WI38 (cell line): ENCODE results near the gene C9orf78.

Experiments used
- H3K4me3 ChIP-seq: 2 replicates; pipeline ENCODE4 v1.5.1; 2011; ENCODE audit warnings: low read depth, mild to moderate bottlenecking, control low read depth, low read length
- TF ChIP-seq, protein P1 (sequence below): IDR thresholded peaks from 2 replicates; pipeline ENCODE4 v1.5.1; 2012; ENCODE audit warnings: low read depth, mild to moderate bottlenecking, control low read depth, low read length

Gene C9orf78

DNA sequence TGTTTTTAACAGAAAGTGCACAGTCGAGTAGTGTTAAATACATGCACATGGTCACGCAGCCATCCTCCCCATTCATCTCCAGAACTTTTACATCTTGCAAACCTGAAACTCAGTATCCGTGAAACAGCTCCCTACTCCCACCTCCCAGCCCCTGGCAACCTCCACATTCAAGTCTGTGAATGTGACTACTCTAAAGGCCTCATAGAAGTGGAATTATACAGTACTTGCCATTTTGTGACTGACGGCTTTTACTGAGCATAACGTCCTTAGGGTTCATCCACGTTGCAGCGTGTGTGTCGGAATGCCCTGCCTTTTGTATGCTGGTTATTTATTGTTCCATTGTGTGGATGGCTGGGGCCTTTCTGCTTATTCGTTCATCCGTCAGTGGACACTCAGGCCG lies 36.0 kb upstream of the C9orf78 start:
- TF ChIP-seq, protein P1, sequence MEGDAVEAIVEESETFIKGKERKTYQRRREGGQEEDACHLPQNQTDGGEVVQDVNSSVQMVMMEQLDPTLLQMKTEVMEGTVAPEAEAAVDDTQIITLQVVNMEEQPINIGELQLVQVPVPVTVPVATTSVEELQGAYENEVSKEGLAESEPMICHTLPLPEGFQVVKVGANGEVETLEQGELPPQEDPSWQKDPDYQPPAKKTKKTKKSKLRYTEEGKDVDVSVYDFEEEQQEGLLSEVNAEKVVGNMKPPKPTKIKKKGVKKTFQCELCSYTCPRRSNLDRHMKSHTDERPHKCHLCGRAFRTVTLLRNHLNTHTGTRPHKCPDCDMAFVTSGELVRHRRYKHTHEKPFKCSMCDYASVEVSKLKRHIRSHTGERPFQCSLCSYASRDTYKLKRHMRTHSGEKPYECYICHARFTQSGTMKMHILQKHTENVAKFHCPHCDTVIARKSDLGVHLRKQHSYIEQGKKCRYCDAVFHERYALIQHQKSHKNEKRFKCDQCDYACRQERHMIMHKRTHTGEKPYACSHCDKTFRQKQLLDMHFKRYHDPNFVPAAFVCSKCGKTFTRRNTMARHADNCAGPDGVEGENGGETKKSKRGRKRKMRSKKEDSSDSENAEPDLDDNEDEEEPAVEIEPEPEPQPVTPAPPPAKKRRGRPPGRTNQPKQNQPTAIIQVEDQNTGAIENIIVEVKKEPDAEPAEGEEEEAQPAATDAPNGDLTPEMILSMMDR: no peak
- H3K4me3 ChIP-seq: no peak overlapping the region

DNA sequence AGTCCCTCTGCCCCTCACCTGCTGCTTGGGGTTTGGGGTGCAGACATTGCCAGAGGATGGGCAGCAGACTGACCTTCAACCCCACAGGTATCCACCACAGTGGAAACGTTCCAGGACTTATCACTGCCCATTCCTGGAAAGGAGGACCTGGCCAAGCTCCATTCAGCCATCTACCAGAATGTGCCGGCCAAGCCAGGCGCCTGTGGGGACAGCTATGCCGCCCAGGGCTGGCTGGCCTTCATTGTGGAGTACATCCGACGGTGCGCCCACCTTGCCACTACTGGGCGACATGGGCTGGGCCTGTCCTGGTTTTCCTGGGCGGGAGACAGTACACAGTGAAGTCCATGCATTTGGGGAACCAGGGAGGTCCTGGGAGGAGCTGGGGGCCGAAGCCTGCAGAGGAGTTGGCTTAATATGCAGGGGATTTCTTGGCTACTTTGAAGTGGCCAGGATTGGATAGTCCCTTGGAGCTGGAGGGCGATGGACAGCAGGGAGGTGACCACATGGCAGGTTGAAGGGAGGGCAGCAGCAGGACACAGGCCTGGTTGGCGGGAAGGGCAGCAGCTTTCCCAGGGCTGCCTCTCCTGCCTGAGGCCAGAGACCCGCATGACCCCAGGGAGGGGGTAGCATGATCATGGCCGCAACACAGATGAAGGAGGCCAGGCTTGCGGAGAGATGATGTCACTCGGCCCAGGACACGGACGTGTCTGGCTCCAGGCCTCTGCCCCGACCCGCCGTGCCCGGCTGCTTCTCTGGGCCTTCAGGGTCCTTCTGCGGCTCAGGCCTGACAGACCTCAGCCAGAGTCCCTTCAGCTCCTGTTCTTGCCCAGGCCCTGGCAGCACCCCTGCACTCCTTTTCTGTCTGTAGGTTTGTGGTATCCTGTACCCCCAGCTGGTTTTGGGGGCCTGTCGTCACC lies 34.8 kb upstream of the C9orf78 start:
- H3K4me3 ChIP-seq: no peak overlapping the region
- TF ChIP-seq, protein P1: no peak

DNA sequence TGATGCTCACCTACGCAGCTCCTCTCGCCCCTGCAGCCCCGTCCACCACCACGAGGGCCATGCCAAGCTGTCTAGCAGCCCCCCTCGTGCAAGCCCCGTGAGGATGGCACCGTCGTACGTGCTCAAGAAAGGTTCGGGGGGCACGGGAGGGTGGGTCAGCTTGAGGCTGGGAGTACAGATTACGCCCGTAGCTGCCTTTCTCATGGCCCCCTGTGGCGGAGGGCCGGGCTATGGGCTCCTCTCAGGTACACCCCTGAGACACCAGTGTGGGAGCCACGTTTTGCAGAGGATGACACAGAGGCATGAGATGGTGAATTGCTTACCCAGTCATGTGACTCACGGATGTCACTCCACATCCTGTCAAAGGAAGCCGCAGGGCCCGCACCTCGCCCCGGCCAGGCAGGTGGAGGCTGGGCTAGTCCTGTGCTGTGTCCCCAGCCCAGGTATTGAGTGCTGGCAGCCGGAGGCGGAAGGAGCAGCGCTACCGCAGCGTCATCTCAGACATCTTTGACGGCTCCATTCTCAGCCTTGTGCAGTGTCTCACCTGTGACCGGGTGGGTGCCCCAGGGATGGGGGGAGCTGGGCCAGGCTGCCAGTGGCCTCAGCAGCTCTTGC lies 33.9 kb upstream of the C9orf78 start:
- no peak overlapping the region for H3K4me3 ChIP-seq
- TF ChIP-seq, protein P1: no peak

DNA sequence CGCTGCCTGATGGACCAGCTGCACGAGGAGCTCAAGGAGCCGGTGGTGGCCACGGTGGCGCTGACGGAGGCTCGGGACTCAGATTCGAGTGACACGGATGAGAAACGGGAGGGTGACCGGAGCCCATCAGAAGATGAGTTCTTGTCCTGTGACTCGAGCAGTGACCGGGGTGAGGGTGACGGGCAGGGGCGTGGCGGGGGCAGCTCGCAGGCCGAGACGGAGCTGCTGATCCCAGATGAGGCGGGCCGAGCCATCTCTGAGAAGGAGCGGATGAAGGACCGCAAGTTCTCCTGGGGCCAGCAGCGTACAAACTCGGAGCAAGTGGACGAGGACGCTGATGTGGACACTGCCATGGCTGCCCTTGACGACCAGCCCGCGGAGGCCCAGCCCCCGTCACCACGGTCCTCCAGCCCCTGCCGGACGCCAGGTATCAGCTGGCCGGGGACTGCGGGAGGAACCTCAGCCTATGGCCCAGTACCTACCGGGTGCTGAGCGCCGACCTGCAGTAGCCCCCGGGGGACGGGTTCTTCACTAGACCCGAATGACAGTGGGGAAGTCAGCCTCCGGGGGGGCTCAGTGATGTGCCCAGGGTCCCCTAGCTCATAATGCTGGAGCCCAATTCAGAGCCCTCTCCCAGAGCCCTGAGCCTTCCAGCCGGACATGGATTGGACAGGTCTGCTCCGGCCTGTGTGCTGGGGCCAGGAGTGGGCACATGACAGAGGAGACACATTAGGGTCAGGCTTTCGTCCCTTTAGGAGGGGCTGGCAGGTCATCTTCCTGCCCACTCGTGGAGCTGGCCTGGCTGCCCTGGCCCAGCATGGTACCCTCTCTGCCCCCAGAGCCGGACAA lies 33.2 kb upstream of the C9orf78 start:
- no peak overlapping the region for H3K4me3 ChIP-seq
- TF ChIP-seq, protein P1: no peak

DNA sequence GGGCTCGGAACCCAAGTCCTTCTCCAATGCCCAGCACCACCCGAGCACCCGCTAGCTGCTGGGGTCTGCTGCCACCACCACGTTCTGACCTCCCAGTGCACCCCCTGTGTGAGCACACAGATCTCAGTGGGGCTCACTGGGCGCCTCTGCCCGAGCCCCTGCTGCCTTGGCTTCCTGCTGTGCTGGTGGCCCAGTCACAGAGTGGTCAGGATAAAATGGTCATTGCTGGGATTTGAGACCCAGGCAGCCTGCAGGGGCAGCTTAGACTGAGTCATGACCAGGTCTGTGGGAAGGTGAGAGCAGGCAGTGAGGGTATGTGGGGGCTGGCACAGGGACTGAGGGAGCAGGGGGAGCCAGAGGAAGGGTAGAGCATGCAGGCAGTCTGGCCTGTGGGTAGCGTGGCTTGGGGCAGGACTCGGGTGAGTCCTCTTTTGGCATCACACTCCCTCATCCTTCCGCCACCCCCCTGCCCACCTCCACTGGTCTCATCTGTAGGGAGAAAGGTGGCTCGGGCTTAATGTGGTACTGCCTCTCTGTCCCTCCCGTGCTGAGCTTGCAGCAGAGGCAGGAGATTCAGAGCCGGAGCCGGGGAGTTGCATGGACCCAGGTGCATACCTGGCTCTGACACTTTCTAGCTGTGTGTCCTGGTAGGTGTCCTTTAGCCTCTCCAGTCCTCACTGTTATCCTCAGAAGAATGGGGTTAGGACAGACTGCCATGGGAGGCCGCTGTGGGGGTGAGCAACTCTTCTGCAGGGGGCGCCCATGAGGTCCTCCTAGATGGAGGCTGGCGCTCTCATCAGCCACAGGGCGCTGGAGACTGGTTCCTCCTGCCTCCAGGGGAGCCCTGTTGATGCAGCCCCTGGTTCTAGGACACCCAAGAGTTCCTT lies 32.3 kb upstream of the C9orf78 start:
- TF ChIP-seq, protein P1: no peak
- no peak overlapping the region for H3K4me3 ChIP-seq

DNA sequence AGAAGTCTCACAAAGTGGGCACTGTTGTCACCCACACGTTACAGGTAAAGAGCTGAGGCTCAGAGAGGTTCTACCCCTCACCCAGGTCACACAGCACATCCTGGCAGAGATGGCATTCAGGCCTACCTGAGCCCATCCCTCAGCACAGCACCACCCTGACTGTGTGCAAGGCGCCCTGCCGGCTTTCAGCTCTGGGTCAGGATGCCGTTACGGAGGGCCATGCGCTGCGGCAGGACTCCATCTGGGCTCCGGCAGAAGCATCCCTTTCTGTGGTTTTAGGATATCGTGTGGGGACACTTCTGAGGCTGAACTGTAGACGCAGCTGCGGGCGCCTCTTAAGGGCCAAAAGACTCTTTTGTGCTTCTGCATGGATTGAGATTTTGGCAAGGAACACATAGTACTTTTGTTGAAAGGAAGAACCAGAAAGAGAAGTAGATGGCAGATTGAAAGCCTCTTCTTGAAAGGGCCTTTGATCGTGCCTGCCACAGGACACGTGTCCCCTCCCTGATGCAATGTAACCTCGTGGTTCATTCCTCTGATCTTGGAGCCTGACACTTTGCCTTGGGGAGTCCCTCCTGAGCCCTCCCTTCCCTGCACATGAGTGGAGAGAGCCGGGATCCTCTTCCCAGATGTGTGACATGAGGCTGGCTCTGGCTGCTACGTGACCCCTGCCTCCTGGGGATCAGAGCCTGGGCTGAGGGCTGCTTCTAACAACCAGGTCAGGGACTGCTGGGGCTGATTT lies 31.5 kb upstream of the C9orf78 start:
- TF ChIP-seq, protein P1: no peak
- H3K4me3 ChIP-seq: no peak overlapping the region
